Ovary (tissue), 3 donors: ENCODE data around the gene PEX10.

Source experiments
- CTCF ChIP-seq, 3 donors: fragments of 450-650 bp in 2 of 3; fragments of 200-600 bp in 1 of 3; IDR thresholded peaks; one replicate each; pipeline versions ENCODE4 v1.5.1 to v1.8.0; 2016 to 2022; ENCODE audit warnings: antibody characterized with exemption in 3 of 3, mild to moderate bottlenecking in 1 of 3
- EP300 ChIP-seq: sonication (generic); formaldehyde crosslinking; IDR thresholded peaks from one replicate; pipeline ENCODE4 v1.6.1; 2017; ENCODE audit warnings: antibody characterized with exemption
- POLR2A ChIP-seq: fragments of 450-650 bp; IDR thresholded peaks from one replicate; pipeline ENCODE4 v1.6.1; 2017; ENCODE audit warnings: antibody characterized with exemption, mild to moderate bottlenecking, moderate library complexity
- donor health status: DM: no; HTN: no; CAD: no.

DNA sequence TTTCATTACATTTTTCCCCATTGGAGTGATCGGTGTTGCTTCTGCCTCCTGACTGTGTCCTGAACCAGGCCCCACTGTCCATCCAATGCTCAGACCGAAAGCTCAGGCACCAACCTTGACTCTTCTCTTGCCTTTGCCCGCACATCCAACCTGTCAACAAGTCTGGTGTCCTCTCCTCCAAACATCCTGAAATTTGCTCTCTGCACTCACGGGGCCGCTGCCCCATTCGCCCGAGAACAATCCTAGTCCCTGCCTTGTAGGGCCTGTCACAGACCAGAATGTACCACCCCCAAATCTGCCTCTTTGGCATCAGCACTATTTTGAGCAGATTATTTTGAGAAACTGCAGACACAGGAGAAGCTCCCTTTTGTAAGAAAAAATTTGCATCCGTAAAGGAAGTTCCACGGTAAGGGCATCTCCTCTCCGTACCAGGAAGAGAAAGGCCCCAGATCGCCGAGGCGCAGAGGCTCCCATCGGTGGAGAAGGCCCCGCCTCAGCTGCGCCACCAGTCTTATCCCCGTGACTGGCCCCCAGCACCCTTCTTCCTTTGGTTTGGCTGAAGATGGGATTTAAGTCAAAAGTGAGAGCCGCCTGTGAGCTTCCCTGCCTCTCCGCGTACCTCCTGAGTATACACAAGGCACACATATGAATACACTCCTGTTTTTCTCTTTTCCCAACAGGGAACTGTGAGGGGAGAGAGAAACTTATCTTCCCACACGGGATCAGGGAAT is 28.1 kb downstream of the PEX10 start:
- TF ChIP-seq POLR2A, result no peak
- TF ChIP-seq CTCF (IDR thresholded peaks at IDR 0.05), result no peak
- no peak for TF ChIP-seq EP300
